PFSK-1 (cell line): ENCODE results near the gene SALL2.

Experiments used
- FOXP2 ChIP-seq: optimal IDR thresholded peaks from 2 replicates; pipeline ENCODE3; 2011; ENCODE audit warnings: borderline replicate concordance, control low read depth, inconsistent platforms; ENCODE audit not compliant: insufficient read depth; ENCODE audit errors: extremely low read length, extremely low read depth
- POLR2AphosphoS5 ChIP-seq: IDR thresholded peaks from 2 replicates; pipeline ENCODE4 v1.6.1; 2012; ENCODE audit warnings: low read depth, mild to moderate bottlenecking, control low read depth, low read length, moderate library complexity
- SIN3A ChIP-seq: IDR thresholded peaks from 2 replicates; pipeline ENCODE4 v1.6.1; 2012; ENCODE audit warnings: mild to moderate bottlenecking, low read length, moderate library complexity, borderline replicate concordance; ENCODE audit not compliant: insufficient read depth
- TAF1 ChIP-seq: IDR thresholded peaks from 2 replicates; pipeline ENCODE4 v1.6.1; 2012; ENCODE audit warnings: low read length, control low read depth, borderline replicate concordance; ENCODE audit not compliant: insufficient read depth
- TF ChIP-seq, protein P1 (sequence below), 2 experiments: IDR thresholded peaks; 2 replicates each; pipeline versions ENCODE4 v1.6.1 to v1.8.0; 2011 to 2012; ENCODE audit warnings: low read depth in 2 of 2, low read length in 2 of 2, control low read depth in 1 of 2, inconsistent platforms in 1 of 2, mild to moderate bottlenecking in 1 of 2, moderate library complexity in 1 of 2; ENCODE audit not compliant: insufficient read depth in 1 of 2

SALL2 gene

DNA sequence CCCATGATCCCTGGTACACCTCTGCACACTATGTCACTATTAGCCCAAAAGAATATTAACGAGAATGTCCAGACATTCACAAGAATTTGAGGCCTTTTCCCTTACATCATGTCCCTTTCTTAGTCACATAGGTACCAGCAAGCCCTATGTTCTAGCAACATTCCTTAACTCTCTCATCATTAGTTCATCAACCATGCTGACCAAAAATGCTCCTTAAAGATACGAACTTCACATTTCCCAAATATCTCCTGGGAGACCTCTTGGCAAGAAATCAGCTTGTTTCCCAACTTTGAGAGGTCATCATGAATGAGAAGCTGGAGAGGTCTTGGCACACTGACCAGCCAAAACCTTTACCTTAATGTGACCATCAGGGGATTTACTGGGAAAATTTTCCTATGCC, 4.6 kb downstream of the SALL2 start:
- TF ChIP-seq TAF1 = no peak
- TF ChIP-seq FOXP2 = no peak
- TF ChIP-seq, protein P1, sequence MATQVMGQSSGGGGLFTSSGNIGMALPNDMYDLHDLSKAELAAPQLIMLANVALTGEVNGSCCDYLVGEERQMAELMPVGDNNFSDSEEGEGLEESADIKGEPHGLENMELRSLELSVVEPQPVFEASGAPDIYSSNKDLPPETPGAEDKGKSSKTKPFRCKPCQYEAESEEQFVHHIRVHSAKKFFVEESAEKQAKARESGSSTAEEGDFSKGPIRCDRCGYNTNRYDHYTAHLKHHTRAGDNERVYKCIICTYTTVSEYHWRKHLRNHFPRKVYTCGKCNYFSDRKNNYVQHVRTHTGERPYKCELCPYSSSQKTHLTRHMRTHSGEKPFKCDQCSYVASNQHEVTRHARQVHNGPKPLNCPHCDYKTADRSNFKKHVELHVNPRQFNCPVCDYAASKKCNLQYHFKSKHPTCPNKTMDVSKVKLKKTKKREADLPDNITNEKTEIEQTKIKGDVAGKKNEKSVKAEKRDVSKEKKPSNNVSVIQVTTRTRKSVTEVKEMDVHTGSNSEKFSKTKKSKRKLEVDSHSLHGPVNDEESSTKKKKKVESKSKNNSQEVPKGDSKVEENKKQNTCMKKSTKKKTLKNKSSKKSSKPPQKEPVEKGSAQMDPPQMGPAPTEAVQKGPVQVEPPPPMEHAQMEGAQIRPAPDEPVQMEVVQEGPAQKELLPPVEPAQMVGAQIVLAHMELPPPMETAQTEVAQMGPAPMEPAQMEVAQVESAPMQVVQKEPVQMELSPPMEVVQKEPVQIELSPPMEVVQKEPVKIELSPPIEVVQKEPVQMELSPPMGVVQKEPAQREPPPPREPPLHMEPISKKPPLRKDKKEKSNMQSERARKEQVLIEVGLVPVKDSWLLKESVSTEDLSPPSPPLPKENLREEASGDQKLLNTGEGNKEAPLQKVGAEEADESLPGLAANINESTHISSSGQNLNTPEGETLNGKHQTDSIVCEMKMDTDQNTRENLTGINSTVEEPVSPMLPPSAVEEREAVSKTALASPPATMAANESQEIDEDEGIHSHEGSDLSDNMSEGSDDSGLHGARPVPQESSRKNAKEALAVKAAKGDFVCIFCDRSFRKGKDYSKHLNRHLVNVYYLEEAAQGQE (IDR thresholded peaks at IDR 0.05; ENCODE audit: insufficient read depth in 1 of 2, low read depth in 2 of 2, low read length in 2 of 2) = no peak
- no peak for TF ChIP-seq POLR2AphosphoS5
- TF ChIP-seq SIN3A = no peak

DNA sequence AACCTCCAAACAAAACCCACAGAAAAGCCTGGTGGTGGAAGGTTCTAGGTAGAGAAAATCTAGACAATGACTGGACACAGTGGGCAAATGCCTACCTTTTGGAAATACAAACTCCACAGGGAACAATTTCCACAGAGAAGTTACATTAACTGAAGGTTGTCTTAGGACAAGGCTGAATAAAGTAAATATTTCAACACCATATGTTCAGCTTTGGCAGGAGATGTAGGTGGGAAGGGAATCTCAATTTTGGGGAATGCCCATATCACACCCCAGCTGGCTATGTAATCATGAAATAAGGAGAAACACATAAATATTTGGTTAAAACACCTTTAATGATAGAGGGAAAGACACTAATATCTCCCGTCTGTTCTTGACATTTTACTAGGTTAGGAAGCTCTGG, 5.4 kb downstream of the SALL2 start:
- TF ChIP-seq, protein P1 (IDR thresholded peaks at IDR 0.05; ENCODE audit: insufficient read depth in 1 of 2, low read depth in 2 of 2, low read length in 2 of 2) = no peak
- no peak for TF ChIP-seq TAF1
- no peak for TF ChIP-seq POLR2AphosphoS5
- TF ChIP-seq FOXP2 = no peak
- no peak for TF ChIP-seq SIN3A

DNA sequence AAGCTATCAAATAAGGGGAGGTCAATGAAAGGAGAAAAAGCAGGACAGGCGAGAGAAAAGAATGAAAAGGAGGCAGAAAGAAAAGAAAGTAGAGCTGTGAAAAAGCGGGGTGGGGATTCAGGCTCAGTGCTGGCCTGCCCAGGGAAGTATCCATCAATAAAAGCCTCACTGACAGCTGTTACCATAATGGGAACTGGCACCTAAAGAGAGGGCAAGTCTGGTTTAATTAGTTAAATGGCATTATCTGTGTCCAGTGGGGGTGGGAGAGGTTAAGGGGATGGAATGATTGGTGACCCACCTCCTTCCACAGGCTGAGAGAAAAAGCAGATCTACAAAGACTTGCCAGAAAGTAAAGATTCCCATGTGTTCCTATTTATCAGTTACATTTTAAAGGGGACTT, 7.4 kb downstream of the SALL2 start:
- TF ChIP-seq SIN3A (no peak), FOXP2 (no peak), POLR2AphosphoS5 (no peak), TAF1 (no peak)
- TF ChIP-seq, protein P1 (IDR thresholded peaks at IDR 0.05; ENCODE audit: insufficient read depth in 1 of 2, low read depth in 2 of 2, low read length in 2 of 2) = no peak

DNA sequence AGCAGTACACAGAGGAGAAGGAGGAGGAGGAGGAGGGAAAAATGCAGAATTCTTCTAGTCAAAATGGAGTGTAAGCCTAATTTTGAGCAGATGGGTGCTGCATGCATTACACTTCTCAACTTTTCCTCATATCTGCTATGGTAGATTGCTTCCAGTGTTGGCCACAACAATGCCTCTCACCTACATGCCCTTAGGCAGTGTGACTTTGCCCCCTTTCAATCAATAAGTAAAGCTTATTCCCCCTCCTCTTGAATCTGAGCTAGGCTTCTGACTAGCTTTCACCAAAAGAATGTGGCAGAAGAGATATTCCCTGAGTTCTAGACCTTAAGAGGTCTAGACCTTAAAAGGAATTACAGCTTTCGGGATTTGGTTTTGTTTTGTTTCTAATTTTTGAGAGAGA, 11.8 kb downstream of the SALL2 start:
- no peak for TF ChIP-seq FOXP2
- TF ChIP-seq, protein P1 (IDR thresholded peaks at IDR 0.05; ENCODE audit: insufficient read depth in 1 of 2, low read depth in 2 of 2, low read length in 2 of 2) = no peak
- no peak for TF ChIP-seq POLR2AphosphoS5
- no peak for TF ChIP-seq SIN3A
- TF ChIP-seq TAF1 = no peak
